HL-60/S4 treated with retinoic acid at 250 ng/mL for 4 days and 3 days (cell line): ENCODE measurements around the gene DDB1.

Experiments used
- in situ Hi-C: fragments of 300-500 bp; cut with MboI; formaldehyde crosslinking; loops from 2 replicates; pipeline ENCODE4 v1.7.0; 2022; ENCODE audit warnings: low sequenced_read_pairs

Gene DDB1

DNA sequence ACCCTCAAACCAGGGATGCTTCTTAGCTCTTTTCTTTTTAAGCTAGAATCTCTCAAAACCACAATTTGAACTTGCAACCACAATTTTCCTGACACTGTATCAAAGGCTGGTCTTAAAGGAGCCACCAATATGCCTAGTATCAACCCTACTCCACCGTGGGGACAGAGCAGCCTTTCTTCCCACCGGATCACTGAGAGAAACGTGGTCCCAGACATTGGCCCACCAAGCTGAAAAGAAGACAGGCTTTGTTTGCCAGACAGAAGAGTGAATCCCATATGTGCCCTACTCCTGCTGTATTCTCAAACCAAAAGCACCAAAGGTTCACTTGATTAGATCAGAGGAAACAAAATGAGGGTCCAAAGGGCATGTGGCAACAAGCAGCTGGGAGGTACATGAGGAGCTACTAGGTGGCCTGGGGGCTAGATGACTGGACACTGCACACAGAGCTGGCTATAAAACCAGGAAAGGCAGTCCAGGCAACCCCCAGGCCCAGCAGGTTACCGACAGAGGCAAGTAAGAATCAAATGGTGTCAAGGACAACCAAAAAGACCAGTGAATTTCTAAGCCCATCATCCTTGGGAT, 34.2 kb downstream of the DDB1 start:
- in situ Hi-C loops, result no loop called here

DNA sequence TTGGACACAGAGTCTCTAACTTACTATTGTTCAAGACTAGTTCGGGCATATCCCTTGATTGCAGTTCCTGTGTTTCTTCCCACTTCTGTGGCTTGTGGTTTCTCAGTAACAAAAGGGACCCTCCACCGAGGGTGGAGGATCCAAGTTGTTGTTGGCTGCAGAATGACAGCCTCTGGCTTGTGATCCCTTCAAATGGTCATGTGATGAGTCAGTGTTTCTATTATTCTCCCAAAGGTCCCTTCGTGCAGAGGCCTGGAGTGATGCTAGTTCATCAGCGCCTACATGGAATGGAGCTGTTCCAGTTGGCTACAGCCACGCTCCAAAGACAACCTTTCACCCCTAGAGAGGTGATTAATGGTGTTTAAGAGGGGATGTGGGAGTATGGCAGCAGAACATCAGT, 35.2 kb downstream of the DDB1 start:
- in situ Hi-C loops, result no loop called here

DNA sequence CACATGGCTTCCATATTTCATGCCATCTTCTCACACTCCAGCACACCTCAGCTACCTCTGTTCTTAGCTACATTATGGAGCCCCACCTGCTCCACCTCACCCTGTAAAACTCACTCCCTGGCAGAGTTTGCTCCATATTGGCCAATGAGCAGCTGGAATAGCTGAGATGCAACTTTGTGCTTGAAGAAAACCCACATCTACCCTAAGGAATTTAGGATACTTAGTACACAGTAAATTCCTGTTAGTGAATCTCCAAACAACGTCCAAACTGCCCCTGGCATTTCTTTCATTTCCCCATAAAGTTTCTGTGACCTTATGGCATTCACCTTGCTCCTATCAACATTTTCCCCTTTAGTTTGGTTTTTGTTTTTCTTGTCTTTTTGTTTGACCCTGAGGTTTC, 35.6 kb downstream of the DDB1 start:
- in situ Hi-C loops, result no loop called here

DNA sequence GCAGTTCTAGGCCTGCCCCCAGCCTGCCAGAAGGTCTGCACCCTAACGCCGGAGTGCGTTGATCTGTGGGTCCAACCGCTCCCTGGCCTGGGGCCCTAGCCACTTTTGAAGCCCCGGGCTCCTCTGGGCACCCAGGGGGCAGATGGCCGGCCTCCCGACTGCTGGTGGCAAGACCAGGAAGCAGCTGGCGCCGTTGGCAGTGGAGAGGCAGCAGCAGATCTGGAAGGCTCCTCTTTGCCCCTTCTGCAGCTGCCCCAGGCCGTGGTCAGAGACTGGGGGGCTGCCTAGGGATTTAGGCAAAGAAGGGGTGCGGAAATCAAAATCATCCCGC, 37.3 kb downstream of the DDB1 start:
- in situ Hi-C loops, result no loop called here

DNA sequence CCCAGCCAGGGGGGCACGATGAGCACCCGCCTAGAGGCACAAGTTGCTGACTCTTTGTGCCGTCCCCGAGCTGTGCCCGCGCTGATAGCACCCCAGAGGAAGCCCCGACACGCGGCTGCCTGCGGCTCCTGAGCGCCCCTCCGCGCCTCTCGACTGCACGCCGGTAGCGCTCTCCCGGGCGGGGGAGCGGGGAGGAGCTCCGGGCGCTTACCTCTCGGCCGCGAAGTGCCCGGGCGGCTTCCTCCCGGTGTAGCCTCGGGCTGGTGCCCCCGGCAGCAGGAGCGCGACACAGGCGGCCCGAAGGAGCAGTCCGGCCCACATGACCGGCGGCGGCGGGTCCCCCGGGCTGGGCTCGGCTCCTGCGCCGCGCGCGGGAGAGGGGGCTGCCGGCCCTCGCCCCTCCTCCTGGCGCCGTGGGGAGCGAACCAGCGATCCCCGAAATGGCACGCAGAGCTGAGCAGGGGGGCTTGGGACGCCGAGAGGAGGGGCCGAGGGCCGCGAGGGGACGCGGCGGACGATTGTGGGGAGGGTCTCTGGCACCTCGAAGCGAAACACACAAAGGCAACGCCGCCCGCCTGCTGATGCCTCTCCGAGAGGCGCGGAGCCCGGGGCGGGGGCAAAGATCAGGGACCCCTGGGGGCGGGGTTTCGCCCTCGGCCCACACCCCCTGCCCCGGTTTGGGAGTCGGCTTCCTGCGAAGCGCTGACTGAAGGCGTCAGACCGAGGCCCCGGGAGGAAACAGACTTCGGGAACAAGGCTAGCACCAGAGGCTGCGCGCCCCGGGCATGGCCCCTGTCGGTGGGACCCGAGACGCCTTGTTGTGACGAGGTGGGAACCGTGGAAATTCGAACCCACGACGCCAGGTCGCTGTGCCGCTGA, 37.9 kb downstream of the DDB1 start, which contains the start of gene VWCE:
Gene VWCE, minus strand, starts transcription at position 600 of the 879 bp plus-strand sequence. Its CDS starts 279 bp downstream, at position 321.
- in situ Hi-C loops, result no loop called here

DNA sequence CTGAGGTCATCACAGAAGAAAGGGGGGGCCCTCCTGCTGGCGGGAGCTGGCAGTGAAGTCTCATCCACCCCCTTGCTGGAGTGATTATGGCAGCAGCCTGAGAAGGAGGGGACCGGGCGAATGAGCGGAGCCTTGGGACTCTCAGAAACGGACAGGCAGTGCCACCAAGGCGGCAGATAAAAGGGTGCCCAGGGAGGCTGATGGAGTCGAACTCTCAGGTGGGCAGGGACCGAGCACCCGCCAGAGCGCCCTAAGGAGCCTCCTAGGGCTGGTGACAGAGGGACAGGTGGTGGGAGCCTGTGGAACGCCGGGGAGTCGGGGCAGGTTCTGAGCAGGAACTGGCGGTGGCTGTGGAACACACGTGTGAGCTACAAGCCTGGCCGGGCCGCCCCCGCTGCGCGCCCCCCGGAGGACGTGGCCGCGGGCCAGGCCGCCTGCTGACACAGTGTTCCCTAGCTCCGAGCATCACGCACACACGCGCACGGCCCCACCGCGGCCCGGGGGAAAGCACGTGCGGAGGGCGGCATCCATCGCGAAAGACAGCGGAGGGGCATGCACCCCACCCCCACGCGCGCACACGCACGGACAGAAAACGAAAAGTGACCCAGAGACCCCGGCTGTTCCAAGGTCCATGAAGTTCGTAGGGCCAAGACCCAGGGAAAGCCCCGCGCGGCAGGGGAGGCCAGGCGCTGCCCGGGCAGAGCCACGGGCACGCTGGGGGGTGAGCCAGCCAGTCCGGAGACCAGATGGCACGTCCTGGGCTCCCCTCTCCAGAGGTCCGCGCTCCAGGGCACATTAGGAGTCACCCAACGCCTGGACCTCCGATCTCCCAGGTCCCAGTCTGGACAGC, 38.8 kb downstream of the DDB1 start:
- in situ Hi-C loops, result no loop called here

DNA sequence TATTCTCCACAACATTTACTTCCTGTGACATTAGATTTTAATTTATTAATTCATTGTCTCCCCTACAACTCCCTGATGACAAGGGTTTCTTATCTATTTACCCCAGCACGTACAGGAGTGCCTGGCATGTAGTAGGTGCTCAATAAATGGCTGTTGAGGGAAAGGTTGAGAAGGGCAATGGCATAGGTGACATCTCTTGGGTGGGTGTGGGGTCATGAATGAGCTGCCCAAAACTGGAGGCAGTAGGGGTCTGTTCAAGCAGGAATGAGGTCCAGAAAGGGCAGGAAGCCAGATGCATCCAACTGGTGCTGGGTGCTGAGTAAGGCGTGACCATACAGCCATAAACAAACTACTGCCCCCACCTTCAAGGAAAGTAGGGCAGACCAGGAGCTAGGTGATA, 40.5 kb downstream of the DDB1 start:
- in situ Hi-C loops, result no loop called here

DNA sequence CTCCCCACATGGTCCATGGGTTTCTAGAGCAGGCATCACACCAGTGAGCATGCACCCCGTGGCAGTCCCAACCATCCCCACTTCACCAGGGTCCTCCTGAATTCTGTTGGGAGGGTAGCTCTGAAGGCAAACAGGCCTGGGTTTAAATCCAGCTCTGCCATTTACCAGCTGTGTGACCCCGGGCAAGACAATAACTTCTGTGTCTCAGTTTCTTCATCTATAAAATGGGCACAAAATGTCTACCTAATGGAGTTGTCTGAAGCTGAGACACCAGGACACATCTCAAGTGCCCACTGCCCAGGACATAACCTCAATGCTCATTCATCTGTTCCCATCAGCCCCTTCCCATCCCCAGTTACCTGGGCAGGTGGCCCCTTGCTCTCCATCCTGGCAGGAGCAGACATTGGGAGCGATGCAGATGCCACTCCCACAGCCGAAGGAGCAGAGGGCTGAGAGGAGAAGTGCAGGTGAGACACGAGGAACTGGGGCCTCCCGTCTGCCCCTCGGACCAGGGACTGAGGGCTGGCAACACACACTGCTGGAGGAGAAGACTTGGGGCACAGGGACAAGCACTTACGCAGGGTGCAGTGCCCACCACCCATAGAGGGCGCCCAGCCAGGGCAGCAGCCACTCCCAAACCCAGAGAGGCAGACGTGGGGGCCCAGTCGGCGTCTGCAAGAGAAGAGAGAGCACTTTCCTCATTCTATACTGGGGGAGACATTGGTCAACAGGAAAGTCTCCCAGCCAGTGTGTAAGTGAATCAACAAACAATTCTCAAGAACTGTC, 41.8 kb downstream of the DDB1 start:
- in situ Hi-C loops, result no loop called here

DNA sequence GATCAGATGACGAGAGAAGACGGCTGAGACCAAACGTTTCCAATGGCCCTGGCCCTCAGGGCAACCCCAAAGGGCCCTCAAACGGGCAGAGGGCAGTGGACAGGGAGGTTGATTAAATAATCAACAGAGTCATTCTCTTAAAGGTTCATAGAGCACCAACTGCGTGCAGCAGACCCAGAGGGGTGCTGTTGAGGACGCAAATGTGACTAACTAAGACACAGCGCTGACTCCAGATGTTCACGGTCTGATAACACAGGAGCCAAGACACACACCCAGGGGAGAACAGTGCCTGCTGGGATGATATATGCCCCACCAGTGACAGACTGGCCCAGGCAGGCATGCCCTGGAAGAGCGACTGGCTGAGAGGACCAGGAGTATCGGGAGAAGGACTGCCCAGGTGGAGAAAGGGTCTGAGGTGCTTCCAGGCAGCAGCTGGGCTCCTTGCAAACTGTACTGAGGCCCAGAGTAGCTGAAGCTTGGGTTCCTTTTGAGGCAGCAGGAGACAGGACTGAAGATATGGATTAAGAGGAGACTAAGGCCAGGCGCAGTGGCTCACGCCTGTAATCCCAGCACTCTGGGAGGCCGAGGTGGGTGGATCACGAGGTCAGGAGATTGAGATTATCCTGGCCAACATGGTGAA, 45.4 kb downstream of the DDB1 start:
- in situ Hi-C loops, result no loop called here

DNA sequence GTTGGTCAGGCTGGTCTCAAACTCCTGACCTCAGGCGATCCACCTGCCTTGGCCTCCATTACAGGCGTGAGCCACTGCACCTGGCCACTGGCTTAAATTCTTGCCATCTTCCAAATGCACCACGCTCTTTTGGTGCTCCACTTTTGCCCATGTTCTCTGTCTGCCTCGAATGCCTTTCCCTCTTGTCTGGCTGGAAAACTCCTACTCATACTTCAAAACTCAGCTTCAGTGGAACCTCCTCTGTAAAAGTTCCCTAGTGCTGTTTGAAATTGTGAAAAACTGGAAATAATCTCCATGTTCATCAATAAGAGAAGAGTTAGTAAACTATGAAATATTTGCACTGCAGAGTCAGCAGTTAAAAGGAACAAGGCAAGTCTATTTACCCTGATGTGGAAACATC, 49.3 kb downstream of the DDB1 start:
- in situ Hi-C loops, result no loop called here

DNA sequence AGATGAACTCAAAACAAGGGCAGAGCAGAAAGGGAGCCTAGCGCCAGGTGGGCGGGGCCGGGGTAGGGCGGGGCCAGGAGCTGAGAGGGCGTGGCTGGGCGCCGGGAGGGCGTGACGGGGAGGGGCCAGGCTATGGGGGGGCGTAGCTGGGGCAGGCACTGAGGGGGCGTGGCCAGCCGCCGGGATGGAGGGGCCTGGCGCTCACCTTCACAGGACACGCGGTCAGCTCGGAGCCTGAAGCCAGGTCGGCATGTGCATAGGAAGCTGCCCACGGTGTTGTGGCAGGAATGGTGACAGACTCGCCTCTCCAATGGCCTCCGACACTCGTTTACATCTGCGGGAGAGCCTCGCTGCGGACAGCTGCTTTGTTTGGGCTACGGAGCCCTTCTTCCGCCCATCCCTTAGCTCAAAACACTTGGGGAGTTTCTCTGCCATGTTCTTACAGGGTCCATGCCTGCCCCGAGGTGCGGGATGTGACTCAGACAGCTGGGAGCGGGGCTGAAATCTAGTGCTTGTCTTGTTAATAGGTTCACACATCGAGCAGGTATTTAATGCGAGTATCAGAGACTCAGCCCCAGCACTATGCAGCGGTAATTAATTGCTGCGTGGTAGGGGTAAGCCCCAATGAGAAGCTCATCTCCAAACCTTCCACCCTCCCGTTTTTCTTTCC, 51.2 kb downstream of the DDB1 start:
- in situ Hi-C loops, result no loop called here

DNA sequence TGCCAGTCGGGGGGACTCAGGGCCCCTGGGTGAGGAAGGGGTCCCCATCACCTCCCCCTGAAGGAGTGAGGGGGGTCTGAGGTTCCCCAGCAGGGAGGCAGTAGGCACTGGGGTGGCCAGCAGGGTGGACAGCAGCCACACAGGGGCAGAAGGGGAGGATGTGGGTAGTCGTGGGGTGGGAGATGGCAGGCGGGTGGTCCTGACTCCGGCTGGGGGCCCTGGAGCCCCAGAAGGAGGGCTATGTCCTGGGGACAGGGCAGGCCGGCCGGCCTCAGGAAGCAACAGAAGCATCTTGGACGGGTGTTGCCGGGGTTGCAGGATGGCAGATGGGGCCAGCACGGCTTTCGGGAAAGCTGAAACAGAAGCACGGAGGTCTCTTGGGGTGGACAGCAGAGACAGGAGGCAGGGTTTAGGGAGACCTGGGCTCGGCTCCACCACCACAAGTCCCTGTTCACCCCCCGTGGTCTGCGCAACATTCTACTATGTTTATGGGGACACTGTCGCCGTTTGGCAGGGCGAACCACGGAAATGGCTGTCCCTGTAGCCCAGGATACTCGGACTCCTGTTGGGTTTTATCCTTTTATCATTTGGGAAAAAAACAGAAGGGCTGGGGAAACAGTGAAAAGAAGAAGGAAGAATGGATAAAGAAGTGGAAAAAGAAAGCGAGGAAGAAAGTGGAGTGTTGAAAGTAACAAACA, 51.9 kb downstream of the DDB1 start:
- in situ Hi-C loops, result no loop called here

DNA sequence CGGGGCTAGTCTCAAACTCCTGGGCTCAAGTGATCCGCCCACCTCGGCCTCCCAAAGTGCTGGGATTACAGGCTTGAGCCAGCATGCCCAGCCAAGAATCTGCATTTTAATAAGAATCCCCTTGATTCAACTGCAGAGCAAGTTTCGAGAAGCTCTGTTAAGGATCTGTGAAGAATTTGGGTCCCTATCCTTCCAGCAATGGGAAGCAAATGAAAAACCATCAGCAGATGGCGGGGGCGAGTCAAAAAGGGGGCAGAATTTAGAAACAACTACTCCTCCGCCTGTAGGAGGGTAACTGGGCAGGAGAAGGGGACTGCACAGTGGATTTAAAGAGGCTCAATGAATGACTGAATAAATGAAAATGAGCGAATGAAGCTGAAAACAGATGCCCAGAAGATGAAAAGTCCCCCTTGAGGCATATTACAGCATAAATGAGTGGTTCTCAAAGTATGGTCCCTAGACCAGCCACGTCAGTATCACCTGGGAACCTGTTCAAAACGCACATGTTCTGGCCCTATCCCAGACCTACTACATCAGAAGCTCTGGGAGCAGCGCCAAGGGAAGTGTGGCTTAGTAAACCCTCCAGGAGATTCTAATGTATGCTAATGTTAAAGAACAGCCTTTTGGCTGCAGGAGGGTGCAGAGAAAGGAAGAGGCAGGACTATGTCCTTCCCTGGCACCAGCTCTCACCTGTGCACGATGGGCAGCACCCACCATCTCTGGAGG, 52.8 kb downstream of the DDB1 start:
- in situ Hi-C loops, result no loop called here

DNA sequence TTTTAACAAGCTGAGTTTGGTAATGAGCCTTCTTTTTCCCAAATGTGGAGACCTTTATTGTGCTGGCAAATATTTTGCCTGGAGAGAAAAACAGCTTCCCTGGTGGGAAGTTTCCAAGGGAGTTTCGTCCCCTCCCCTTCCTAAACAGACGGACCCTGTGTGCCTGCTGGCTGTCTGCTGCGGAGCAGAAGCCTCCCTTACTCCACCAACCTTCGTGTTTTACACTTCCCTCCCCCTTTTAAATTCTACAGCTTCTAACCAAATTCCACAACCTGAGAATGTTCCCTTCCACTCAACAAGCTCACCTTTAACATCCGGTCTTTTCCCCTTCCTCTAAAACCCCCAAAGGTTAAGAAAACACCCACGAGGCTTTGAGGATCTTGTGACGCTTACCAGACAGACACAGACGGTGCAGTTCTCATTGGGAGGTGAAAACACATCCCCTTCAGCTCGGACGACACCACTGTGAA, 54.9 kb downstream of the DDB1 start:
- in situ Hi-C loops, result no loop called here

DNA sequence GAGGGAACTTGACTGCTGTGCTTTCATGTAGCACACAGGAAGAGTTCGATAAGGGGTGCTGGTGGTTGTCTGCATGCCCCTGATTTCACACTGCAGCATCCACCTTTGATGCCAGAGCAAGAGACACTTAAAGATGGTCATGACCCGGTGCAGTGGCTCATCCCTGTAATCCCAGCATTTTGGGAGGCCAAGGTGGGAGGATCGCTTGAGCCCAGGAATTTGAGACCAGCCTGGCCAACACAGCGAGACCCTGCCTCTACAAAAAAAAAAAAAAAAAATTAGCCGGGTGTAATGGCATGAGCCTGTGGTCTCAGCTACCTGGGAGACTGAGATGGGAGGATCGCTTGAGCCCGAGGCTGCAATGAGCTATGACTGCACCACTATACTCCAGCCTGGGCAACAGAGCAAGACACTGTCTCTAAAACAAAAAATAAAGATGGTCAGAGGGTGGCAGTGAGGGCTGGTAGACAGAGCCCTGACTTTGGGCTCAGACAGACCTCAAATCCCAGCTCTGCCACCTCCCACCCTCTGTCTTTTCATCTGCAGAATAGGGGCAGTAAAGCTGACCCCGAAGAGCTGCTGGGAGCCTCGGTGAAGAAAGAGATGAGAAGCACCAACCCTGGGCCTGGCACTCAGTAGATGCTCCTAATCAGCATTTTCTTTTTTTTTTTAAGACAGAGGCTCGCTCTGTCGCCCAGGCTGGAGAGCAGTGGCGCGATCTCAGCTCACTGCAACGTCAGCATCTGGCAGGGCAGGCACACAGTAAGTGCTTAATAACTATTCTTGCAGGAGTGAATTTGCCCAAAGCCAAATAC, 55.5 kb downstream of the DDB1 start:
- in situ Hi-C loops, result no loop called here

DNA sequence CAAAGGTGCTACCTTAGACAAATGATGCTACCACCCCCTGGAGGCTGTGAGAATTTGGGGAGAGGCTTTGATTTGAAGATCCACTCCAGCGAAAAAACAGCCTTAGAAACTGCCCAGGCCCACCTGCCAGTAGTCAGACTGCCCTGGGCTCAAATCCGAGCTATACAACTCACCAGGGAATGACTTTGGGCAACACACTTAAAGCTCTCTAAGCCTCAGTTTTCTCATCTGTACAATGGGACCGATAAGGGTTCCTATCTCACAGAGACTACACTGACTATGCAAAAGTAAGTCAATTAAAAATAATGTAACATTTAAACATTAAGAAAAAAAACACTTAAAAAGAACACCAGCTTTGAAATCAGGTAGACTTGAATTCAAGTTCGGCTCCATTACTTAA, 57.7 kb downstream of the DDB1 start:
- in situ Hi-C loops, result no loop called here

DNA sequence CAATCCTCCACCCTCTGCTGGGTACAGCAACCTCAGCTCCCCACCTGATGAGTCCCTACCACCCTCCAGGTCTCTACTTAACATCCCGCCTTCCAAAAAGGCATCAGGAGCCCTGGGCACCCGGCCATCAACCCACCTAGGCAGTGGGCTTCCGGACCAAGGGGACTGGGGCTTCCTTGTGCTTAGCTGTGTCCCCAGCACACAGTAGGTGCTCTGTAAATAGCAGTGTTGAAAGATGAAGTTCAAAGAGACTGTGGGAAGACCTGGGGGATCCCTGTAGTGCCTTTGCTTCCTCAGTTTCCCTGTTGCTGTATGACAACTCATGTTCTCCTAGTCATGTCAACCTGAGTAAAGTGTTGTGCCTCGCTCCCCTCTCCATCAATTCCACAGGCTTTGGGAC, 58.8 kb downstream of the DDB1 start:
- in situ Hi-C loops, result no loop called here
